Activated T-cell treated with anti-CD3 and anti-CD28 coated beads, Interleukin-2, amount 50 U/mL, for 24 hours (primary cell): ENCODE data around the gene SMURF1.
A peak's percentile ranks its signal among the peaks of the same experiment; 100 is the strongest.
"Not testable (repeated sequence)": the region's sequence is repeated elsewhere in the genome, so short reads cannot be mapped to it uniquely, and the experiment has no call there.

ENCODE experiments used
- DNase-seq: peaks from one replicate; pipeline ENCODE4 v3.0.0-alpha.2; 2020
- H3K27ac Mint-ChIP-seq: 2 replicates; pipeline ENCODE4 v1.8.0; 2020; ENCODE audit warnings: mild to moderate bottlenecking, mixed read lengths
- H3K27me3 Mint-ChIP-seq: 2 replicates; pipeline ENCODE4 v1.8.0; 2020; ENCODE audit warnings: mixed read lengths
- H3K36me3 Mint-ChIP-seq: 2 replicates; pipeline ENCODE4 v1.8.0; 2020; ENCODE audit warnings: low read depth, mixed read lengths
- H3K4me1 Mint-ChIP-seq: 2 replicates; pipeline ENCODE4 v1.8.0; 2020; ENCODE audit warnings: low read depth, mixed read lengths
- H3K4me3 Mint-ChIP-seq: 2 replicates; pipeline ENCODE4 v1.8.0; 2020; ENCODE audit warnings: mild to moderate bottlenecking, moderate library complexity, mixed read lengths
- H3K9me3 Mint-ChIP-seq: 2 replicates; pipeline ENCODE4 v1.8.0; 2020; ENCODE audit warnings: mixed read lengths

Gene SMURF1

GRCh38 chr7:99046722-99047121 is 97.2 kb downstream of the SMURF1 start:
- Mint-ChIP-seq H3K27ac (peak overlapping the region; percentile 30), H3K36me3 (peaks cover 92% of the 10 kb centered on the region), H3K27me3 (no peaks in the 10 kb centered on the region), H3K9me3 (no peaks in the 10 kb centered on the region), H3K4me3 (no peak overlapping the region), H3K4me1 (peaks cover 16% of the 10 kb centered on the region)
- no peak for DNase-seq

GRCh38 chr7:99046262-99046661 is 97.6 kb downstream of the SMURF1 start:
- H3K36me3 Mint-ChIP-seq, result peaks cover 92% of the 10 kb centered on the region
- not testable (repeated sequence) for H3K9me3 Mint-ChIP-seq, H3K4me3 Mint-ChIP-seq, H3K27ac Mint-ChIP-seq, DNase-seq, H3K27me3 Mint-ChIP-seq
- H3K4me1 Mint-ChIP-seq, result peaks cover 13% of the 10 kb centered on the region

- H3K9me3 Mint-ChIP-seq, H3K4me3 Mint-ChIP-seq, DNase-seq, H3K27ac Mint-ChIP-seq, H3K27me3 Mint-ChIP-seq, H3K4me1 Mint-ChIP-seq: not testable (repeated sequence)
- peaks cover 91% of the 10 kb centered on the region for H3K36me3 Mint-ChIP-seq
These were observed 99.0 kb downstream of the SMURF1 start for GRCh38 chr7:99044858-99045257.

GRCh38 chr7:99042957-99043356 is 101.0 kb downstream of the SMURF1 start:
- H3K9me3 Mint-ChIP-seq, result no peaks in the 10 kb centered on the region
- no peak for DNase-seq
- no peaks in the 10 kb centered on the region for H3K4me1 Mint-ChIP-seq
- peaks cover 89% of the 10 kb centered on the region for H3K36me3 Mint-ChIP-seq
- H3K4me3 Mint-ChIP-seq, result no peak overlapping the region
- peak overlapping the region; percentile 15 for H3K27ac Mint-ChIP-seq
- H3K27me3 Mint-ChIP-seq, result no peaks in the 10 kb centered on the region

- no peak overlapping the region for H3K4me3 Mint-ChIP-seq
- H3K27me3 Mint-ChIP-seq, result no peaks in the 10 kb centered on the region
- H3K4me1 Mint-ChIP-seq, result no peaks in the 10 kb centered on the region
- H3K36me3 Mint-ChIP-seq, result peaks cover 90% of the 10 kb centered on the region
- DNase-seq, result no peak
- no peaks in the 10 kb centered on the region for H3K9me3 Mint-ChIP-seq
- H3K27ac Mint-ChIP-seq, result peak overlapping the region; percentile 60
These were observed 102.4 kb downstream of the SMURF1 start for GRCh38 chr7:99041526-99041925.

GRCh38 chr7:99040104-99040958 is 103.6 kb downstream of the SMURF1 start:
- peaks cover 93% of the 10 kb centered on the region for H3K36me3 Mint-ChIP-seq
- peak overlapping the region; percentile 56 for H3K27ac Mint-ChIP-seq
- H3K4me1 Mint-ChIP-seq, result no peaks in the 10 kb centered on the region
- H3K9me3 Mint-ChIP-seq, result no peaks in the 10 kb centered on the region
- no peaks in the 10 kb centered on the region for H3K27me3 Mint-ChIP-seq
- H3K4me3 Mint-ChIP-seq, result no peak overlapping the region
- peak; percentile 69 for DNase-seq

GRCh38 chr7:99039384-99039891 is 104.5 kb downstream of the SMURF1 start:
- Mint-ChIP-seq H3K27me3 (no peaks in the 10 kb centered on the region), H3K36me3 (peaks cover 95% of the 10 kb centered on the region), H3K4me1 (no peaks in the 10 kb centered on the region), H3K9me3 (no peaks in the 10 kb centered on the region), H3K27ac (no peak overlapping the region), H3K4me3 (no peak overlapping the region)
- no peak for DNase-seq

GRCh38 chr7:99038086-99038855 is 105.6 kb downstream of the SMURF1 start:
- Mint-ChIP-seq H3K36me3 (peaks cover 95% of the 10 kb centered on the region), H3K4me1 (no peaks in the 10 kb centered on the region)

GRCh38 chr7:99037327-99037940 is 106.5 kb downstream of the SMURF1 start:
- Mint-ChIP-seq H3K4me3 (no peak overlapping the region), H3K36me3 (peaks cover 94% of the 10 kb centered on the region), H3K27ac (no peak overlapping the region), H3K4me1 (no peaks in the 10 kb centered on the region), H3K9me3 (no peaks in the 10 kb centered on the region), H3K27me3 (no peaks in the 10 kb centered on the region)
- no peak for DNase-seq

More at GRCh38 chr7:99038086-99038855, 105.6 kb downstream of the SMURF1 start:
- H3K27me3 Mint-ChIP-seq, result no peaks in the 10 kb centered on the region
- H3K27ac Mint-ChIP-seq, result no peak overlapping the region
- no peak for DNase-seq
- no peak overlapping the region for H3K4me3 Mint-ChIP-seq
- H3K9me3 Mint-ChIP-seq, result no peaks in the 10 kb centered on the region

GRCh38 chr7:99036546-99037111 is 107.3 kb downstream of the SMURF1 start:
- H3K27me3 Mint-ChIP-seq, result no peaks in the 10 kb centered on the region
- no peak for DNase-seq
- H3K9me3 Mint-ChIP-seq, result no peaks in the 10 kb centered on the region
- no peak overlapping the region for H3K4me3 Mint-ChIP-seq
- H3K4me1 Mint-ChIP-seq, result no peaks in the 10 kb centered on the region
- H3K27ac Mint-ChIP-seq, result no peak overlapping the region
- H3K36me3 Mint-ChIP-seq, result peaks cover 94% of the 10 kb centered on the region

- no peaks in the 10 kb centered on the region for H3K4me1 Mint-ChIP-seq
- H3K9me3 Mint-ChIP-seq, result no peaks in the 10 kb centered on the region
- no peak for DNase-seq
- H3K4me3 Mint-ChIP-seq, result no peak overlapping the region
- H3K36me3 Mint-ChIP-seq, result peaks cover 95% of the 10 kb centered on the region
- H3K27me3 Mint-ChIP-seq, result no peaks in the 10 kb centered on the region
- H3K27ac Mint-ChIP-seq, result peak overlapping the region; percentile 14
These were observed 108.0 kb downstream of the SMURF1 start for GRCh38 chr7:99035723-99036545.

GRCh38 chr7:99034932-99035722 is 108.8 kb downstream of the SMURF1 start:
- Mint-ChIP-seq H3K27me3 (no peaks in the 10 kb centered on the region), H3K36me3 (peaks cover 95% of the 10 kb centered on the region), H3K9me3 (no peaks in the 10 kb centered on the region), H3K4me3 (no peak overlapping the region), H3K4me1 (no peaks in the 10 kb centered on the region), H3K27ac (peak overlapping the region; percentile 38)
- no peak for DNase-seq

- H3K36me3 Mint-ChIP-seq, result peaks cover 98% of the 10 kb centered on the region
- H3K9me3 Mint-ChIP-seq, result no peaks in the 10 kb centered on the region
- H3K27ac Mint-ChIP-seq, result no peak overlapping the region
- no peak overlapping the region for H3K4me3 Mint-ChIP-seq
- no peaks in the 10 kb centered on the region for H3K4me1 Mint-ChIP-seq
- H3K27me3 Mint-ChIP-seq, result no peaks in the 10 kb centered on the region
- DNase-seq, result no peak
These were observed 110.1 kb downstream of the SMURF1 start for GRCh38 chr7:99033765-99034164.
